Prostate gland (tissue), 2 donors: Measurements from ENCODE around the gene RALGPS2.

ENCODE experiments used
- POLR2A ChIP-seq: fragments of 450-650 bp; IDR thresholded peaks from one replicate; pipeline ENCODE4 v1.6.1; 2016; ENCODE audit warnings: antibody characterized with exemption, mild to moderate bottlenecking
- POLR2AphosphoS5 ChIP-seq: sonication (generic); formaldehyde crosslinking; IDR thresholded peaks from one replicate; pipeline ENCODE4 v1.6.1; 2017; ENCODE audit warnings: antibody characterized with exemption
- TF ChIP-seq, protein P1 (sequence below), 4 experiments: fragments of 200-600 bp in 2 of 4; fragments of 450-650 bp in 2 of 4; sonication (generic) in 2 of 4; IDR thresholded peaks; 1 replicate in 3 of 4; 2 replicates in 1 of 4; pipeline ENCODE4 v1.5.1; 2016 to 2019; ENCODE audit warnings: antibody characterized with exemption in 4 of 4, mild to moderate bottlenecking in 2 of 4, moderate library complexity in 2 of 4

DNA sequence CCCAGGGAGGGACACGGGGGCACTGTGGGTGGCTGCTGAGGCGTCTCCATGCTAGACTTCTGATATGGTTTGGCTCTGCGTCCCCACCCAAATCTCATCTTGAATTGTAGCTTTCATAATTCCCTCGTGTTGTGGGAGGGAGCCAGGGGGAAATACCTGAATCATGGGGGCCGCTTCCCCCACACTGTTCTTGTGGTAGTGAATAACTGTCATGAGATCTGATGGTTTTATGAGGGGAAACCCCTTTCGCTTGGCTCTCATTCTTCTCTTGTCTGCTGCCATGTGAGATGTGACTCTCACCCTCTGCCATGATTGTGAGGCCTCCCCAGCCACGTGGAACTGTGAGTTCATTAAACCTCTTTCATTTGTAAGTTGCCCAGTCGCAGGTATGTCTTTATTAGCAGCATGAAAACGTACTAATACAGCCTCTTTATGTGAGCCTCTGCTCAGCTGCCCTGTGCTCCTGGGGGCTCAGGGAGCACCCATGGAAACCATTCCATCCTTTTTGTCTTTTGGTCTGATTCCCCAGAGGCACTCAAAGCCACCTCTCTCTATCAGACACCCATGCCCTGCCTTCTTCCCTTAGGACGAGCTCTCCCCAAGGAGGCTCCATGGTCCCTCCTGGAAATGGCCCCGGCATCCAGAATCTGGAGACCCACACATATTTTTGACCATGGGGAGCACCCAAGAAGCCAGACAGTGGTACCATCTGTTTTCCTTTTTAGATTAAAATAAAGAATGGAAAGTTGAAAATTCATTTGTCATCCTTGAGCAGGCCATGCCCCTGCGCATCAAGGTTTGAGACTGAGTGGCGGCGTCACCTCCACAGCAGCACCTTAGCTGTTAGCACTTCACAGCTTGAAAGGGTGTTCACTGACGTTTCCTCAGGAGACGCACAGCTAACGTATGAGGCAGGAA, 234.8 kb downstream of the RALGPS2 start:
- TF ChIP-seq, protein P1, sequence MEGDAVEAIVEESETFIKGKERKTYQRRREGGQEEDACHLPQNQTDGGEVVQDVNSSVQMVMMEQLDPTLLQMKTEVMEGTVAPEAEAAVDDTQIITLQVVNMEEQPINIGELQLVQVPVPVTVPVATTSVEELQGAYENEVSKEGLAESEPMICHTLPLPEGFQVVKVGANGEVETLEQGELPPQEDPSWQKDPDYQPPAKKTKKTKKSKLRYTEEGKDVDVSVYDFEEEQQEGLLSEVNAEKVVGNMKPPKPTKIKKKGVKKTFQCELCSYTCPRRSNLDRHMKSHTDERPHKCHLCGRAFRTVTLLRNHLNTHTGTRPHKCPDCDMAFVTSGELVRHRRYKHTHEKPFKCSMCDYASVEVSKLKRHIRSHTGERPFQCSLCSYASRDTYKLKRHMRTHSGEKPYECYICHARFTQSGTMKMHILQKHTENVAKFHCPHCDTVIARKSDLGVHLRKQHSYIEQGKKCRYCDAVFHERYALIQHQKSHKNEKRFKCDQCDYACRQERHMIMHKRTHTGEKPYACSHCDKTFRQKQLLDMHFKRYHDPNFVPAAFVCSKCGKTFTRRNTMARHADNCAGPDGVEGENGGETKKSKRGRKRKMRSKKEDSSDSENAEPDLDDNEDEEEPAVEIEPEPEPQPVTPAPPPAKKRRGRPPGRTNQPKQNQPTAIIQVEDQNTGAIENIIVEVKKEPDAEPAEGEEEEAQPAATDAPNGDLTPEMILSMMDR (IDR thresholded peaks at IDR 0.05), result no peak
- TF ChIP-seq POLR2AphosphoS5, result no peak
- TF ChIP-seq POLR2A, result no peak
